Neuronal stem cell (in vitro differentiated cells): ENCODE results near the gene RPS3.
A peak's percentile ranks its signal among the peaks of the same experiment; 100 is the strongest.

Experiments used
- DNase-seq: peaks from one replicate; pipeline ENCODE4 v3.0.0-alpha.2; 2013; ENCODE audit warnings: low spot score
- H2AFZ ChIP-seq: one replicate; pipeline ENCODE4 v1.6.1; 2013; ENCODE audit warnings: mild to moderate bottlenecking, low read length, inconsistent platforms
- H2AK5ac ChIP-seq: 2 replicates; pipeline ENCODE4 v1.6.1; 2013; ENCODE audit warnings: low read depth, mild to moderate bottlenecking, inconsistent platforms, low read length, moderate library complexity, mixed read lengths
- H2BK120ac ChIP-seq: 2 replicates; pipeline ENCODE4 v1.6.1; 2013; ENCODE audit warnings: low read depth, mild to moderate bottlenecking, inconsistent platforms, low read length, moderate library complexity, mixed read lengths
- H2BK12ac ChIP-seq: one replicate; pipeline ENCODE4 v1.6.1; 2013; ENCODE audit warnings: low read length, inconsistent platforms
- H2BK15ac ChIP-seq: 2 replicates; pipeline ENCODE4 v1.6.1; 2013; ENCODE audit warnings: mild to moderate bottlenecking, low read length, inconsistent platforms, mixed read lengths
- H2BK5ac ChIP-seq: one replicate; pipeline ENCODE4 v1.6.1; 2013; ENCODE audit warnings: inconsistent platforms, mild to moderate bottlenecking, low read length, moderate library complexity
- H3K14ac ChIP-seq: one replicate; pipeline ENCODE4 v1.6.1; 2013; ENCODE audit warnings: low read length, inconsistent platforms
- H3K18ac ChIP-seq: 2 replicates; pipeline ENCODE4 v1.6.1; 2013; ENCODE audit warnings: low read length, inconsistent platforms
- H3K23ac ChIP-seq: 2 replicates; pipeline ENCODE4 v1.6.1; 2013; ENCODE audit warnings: low read depth, mild to moderate bottlenecking, mixed read lengths, low read length, inconsistent platforms; ENCODE audit not compliant: poor library complexity
- H3K27ac ChIP-seq: replicated peaks from 3 replicates; pipeline ENCODE4 v1.5.1; 2013; ENCODE audit warnings: low read length, inconsistent platforms
- H3K27me3 ChIP-seq, 3 experiments: 2 replicates each; pipeline ENCODE4 v1.6.1; 2013; ENCODE audit warnings: low read length in 3 of 3, mild to moderate bottlenecking in 2 of 3, inconsistent platforms in 1 of 3, low read depth in 1 of 3, mixed read lengths in 1 of 3, moderate library complexity in 1 of 3; ENCODE audit not compliant: control insufficient read depth in 3 of 3, insufficient read depth in 3 of 3
- H3K36me3 ChIP-seq, 2 donors: replicated peaks in 1 of 2; 2 replicates each; pipeline ENCODE4 v1.6.1; 2013; ENCODE audit warnings: low read length in 2 of 2; ENCODE audit not compliant: control insufficient read depth in 2 of 2, insufficient read depth in 2 of 2
- H3K4ac ChIP-seq: 2 replicates; pipeline ENCODE4 v1.6.1; 2013; ENCODE audit warnings: inconsistent platforms, mild to moderate bottlenecking, low read length, moderate library complexity
- H3K4me1 ChIP-seq, 2 donors: 1 replicate in 1 of 2; 2 replicates in 1 of 2; pipeline ENCODE4 v1.6.1; 2013; ENCODE audit warnings: low read length in 2 of 2, low read depth in 1 of 2; ENCODE audit not compliant: control insufficient read depth in 2 of 2, insufficient read depth in 1 of 2
- H3K4me2 ChIP-seq: one replicate; pipeline ENCODE4 v1.6.1; 2013; ENCODE audit warnings: mild to moderate bottlenecking, low read length, inconsistent platforms; ENCODE audit not compliant: insufficient read depth, poor library complexity, severe bottlenecking
- H3K4me3 ChIP-seq, 2 donors: 2 replicates each; pipeline ENCODE4 v1.5.1; 2013; ENCODE audit warnings: low read length in 2 of 2, mild to moderate bottlenecking in 2 of 2, inconsistent platforms in 1 of 2, moderate library complexity in 1 of 2
- H3K79me1 ChIP-seq: one replicate; pipeline ENCODE4 v1.6.1; 2013; ENCODE audit warnings: low read depth, mild to moderate bottlenecking, inconsistent platforms, low read length, moderate library complexity
- H3K9ac ChIP-seq: one replicate; pipeline ENCODE4 v1.6.1; 2013; ENCODE audit warnings: mild to moderate bottlenecking, low read depth, low read length, inconsistent platforms; ENCODE audit not compliant: poor library complexity
- H3K9me3 ChIP-seq, 2 donors: replicated peaks in 1 of 2; 2 replicates each; pipeline versions ENCODE3 to v1.6.1; 2013; ENCODE audit warnings: low read length in 2 of 2, mild to moderate bottlenecking in 2 of 2, inconsistent platforms in 1 of 2, low read depth in 1 of 2, mixed read lengths in 1 of 2, moderate library complexity in 1 of 2; ENCODE audit not compliant: control insufficient read depth in 2 of 2, insufficient read depth in 1 of 2
- H4K8ac ChIP-seq: one replicate; pipeline ENCODE4 v1.6.1; 2013; ENCODE audit warnings: low read depth, mild to moderate bottlenecking, inconsistent platforms, low read length, moderate library complexity
- H4K91ac ChIP-seq: one replicate; pipeline ENCODE4 v1.6.1; 2013; ENCODE audit warnings: low read length, low read depth, mild to moderate bottlenecking, inconsistent platforms; ENCODE audit not compliant: poor library complexity
- WGBS, 2 donors: extraction: QIAGEN DNeasy Blood & Tissue Kit; methylation state at CpG; one replicate each; pipeline ENCODE4 v1.1.7; 2013; ENCODE audit warnings: missing lambda C conversion rate in 2 of 2, mixed read lengths in 1 of 2; ENCODE audit not compliant: insufficient read length in 2 of 2, insufficient replicate concordance in 1 of 2; ENCODE audit errors: extremely low coverage in 2 of 2; 5-methylcytosine and 5-hydroxymethylcytosine counted together

RPS3 gene

GRCh38 chr11:75440960-75441803 is 41.9 kb downstream of the RPS3 start:
- Histone ChIP-seq H3K9me3 (peaks cover 0 to 2% of the 10 kb centered on the region in 2 donors), H3K14ac (no peak overlapping the region)
- WGBS, 2 donors = no CpG with 5 or more reads among the region's 27 CpGs

GRCh38 chr11:75441804-75442132 is 42.5 kb downstream of the RPS3 start:
- Histone ChIP-seq H2BK15ac (no peak overlapping the region), H3K27ac (no peak overlapping the region), H2AK5ac (no peak overlapping the region), H4K91ac (no peak overlapping the region), H3K4me3 (no peak overlapping the region), H3K9me3 (peaks cover 0 to 2% of the 10 kb centered on the region in 2 donors), H2BK120ac (no peak overlapping the region), H3K4me1 (peaks cover 1 to 2% of the 10 kb centered on the region in 2 donors), H3K14ac (no peak overlapping the region), H3K79me1 (no peaks in the 10 kb centered on the region), H4K8ac (no peak overlapping the region), H2BK5ac (no peak overlapping the region), H3K23ac (peak overlapping the region; percentile 62), H3K18ac (no peak overlapping the region), H3K4ac (no peak overlapping the region), H2AFZ (no peak overlapping the region), H3K27me3 (peaks cover 0 to 38% (median 0%) of the 10 kb centered on the region in 3 experiments), H2BK12ac (no peak overlapping the region), H3K9ac (peak overlapping the region; percentile 36), H3K4me2 (no peak overlapping the region), H3K36me3 (no peaks in the 10 kb centered on the region)
- no peak for DNase-seq
- WGBS, 2 donors = no CpG with 5 or more reads among the region's 7 CpGs

More at GRCh38 chr11:75440960-75441803, 41.9 kb downstream of the RPS3 start:
- no peak overlapping the region for H3K4ac ChIP-seq
- peak overlapping the region; percentile 55 for H3K18ac ChIP-seq
- no peak overlapping the region for H2AFZ ChIP-seq
- H3K79me1 ChIP-seq = no peaks in the 10 kb centered on the region
- no peak overlapping the region for H4K8ac ChIP-seq
- H3K27me3 ChIP-seq = peaks cover 0 to 38% (median 0%) of the 10 kb centered on the region in 3 experiments
- H2AK5ac ChIP-seq = peak overlapping the region; percentile 44
- H3K27ac ChIP-seq = no peak overlapping the region
- no peak overlapping the region for H2BK12ac ChIP-seq
- H3K9ac ChIP-seq = peak overlapping the region; percentile 36
- no peak overlapping the region for H2BK15ac ChIP-seq
- peak overlapping the region; percentile 62 for H3K23ac ChIP-seq
- no peak overlapping the region for H3K4me3 ChIP-seq
- peak overlapping the region; percentile 45 for H2BK5ac ChIP-seq
- H4K91ac ChIP-seq = no peak overlapping the region
- no peak overlapping the region for H3K4me2 ChIP-seq
- DNase-seq = no peak
- H2BK120ac ChIP-seq = no peak overlapping the region
- no peaks in the 10 kb centered on the region for H3K36me3 ChIP-seq
- H3K4me1 ChIP-seq = peaks cover 1 to 2% of the 10 kb centered on the region in 2 donors

GRCh38 chr11:75442161-75442885 is 43.0 kb downstream of the RPS3 start:
- H2BK5ac ChIP-seq = no peak overlapping the region
- no peak overlapping the region for H3K27ac ChIP-seq
- H3K4me2 ChIP-seq = no peak overlapping the region
- H3K9me3 ChIP-seq = peaks cover 0 to 2% of the 10 kb centered on the region in 2 donors
- H3K23ac ChIP-seq = no peak overlapping the region
- peak overlapping the region; percentile 51 for H2AFZ ChIP-seq
- H3K36me3 ChIP-seq = no peaks in the 10 kb centered on the region
- H2BK120ac ChIP-seq = no peak overlapping the region
- no peak overlapping the region for H3K14ac ChIP-seq
- no peaks in the 10 kb centered on the region for H3K79me1 ChIP-seq
- H3K9ac ChIP-seq = no peak overlapping the region
- no peak overlapping the region for H2AK5ac ChIP-seq
- no peak overlapping the region for H3K4me3 ChIP-seq
- H2BK15ac ChIP-seq = no peak overlapping the region
- no peak for DNase-seq
- no peak overlapping the region for H2BK12ac ChIP-seq
- H3K4ac ChIP-seq = no peak overlapping the region
- H4K91ac ChIP-seq = no peak overlapping the region
- WGBS, 2 donors = no CpG with 5 or more reads among the region's 15 CpGs
- peaks cover 1 to 2% of the 10 kb centered on the region in 2 donors for H3K4me1 ChIP-seq
- H3K18ac ChIP-seq = no peak overlapping the region
- H3K27me3 ChIP-seq = peaks cover 0 to 38% (median 0%) of the 10 kb centered on the region in 3 experiments
- H4K8ac ChIP-seq = no peak overlapping the region

- Histone ChIP-seq H2BK12ac (no peak overlapping the region), H3K4me2 (no peak overlapping the region), H2BK120ac (no peak overlapping the region), H3K9me3 (peaks cover 0 to 2% of the 10 kb centered on the region in 2 donors), H3K9ac (no peak overlapping the region), H4K8ac (no peak overlapping the region), H3K14ac (no peak overlapping the region), H3K4me1 (peaks cover 1 to 2% of the 10 kb centered on the region in 2 donors), H3K4me3 (no peak overlapping the region), H3K36me3 (no peaks in the 10 kb centered on the region), H3K18ac (peak overlapping the region; percentile 28), H3K27me3 (peaks cover 0 to 37% (median 0%) of the 10 kb centered on the region in 3 experiments), H2AFZ (peak overlapping the region; percentile 51), H3K23ac (no peak overlapping the region), H4K91ac (no peak overlapping the region), H3K27ac (no peak overlapping the region), H2BK15ac (no peak overlapping the region), H3K79me1 (no peaks in the 10 kb centered on the region), H3K4ac (no peak overlapping the region), H2BK5ac (no peak overlapping the region), H2AK5ac (no peak overlapping the region)
- no peak for DNase-seq
- no CpG with 5 or more reads among the region's 12 CpGs for WGBS, 2 donors
Measured at GRCh38 chr11:75443043-75443442, 43.7 kb downstream of the RPS3 start.
